ENCODE data around the gene ALPK3.

ALPK3 gene

GRCh38 chr15:84819291-84819768 lies 2.2 kb downstream of the ALPK3 start:
- Histone ChIP-seq H3K9me3 (ENCODE audit: severe bottlenecking) (no peaks in the 10 kb centered on the region), H3K27me3 (ENCODE audit: insufficient read depth, low read depth, severe bottlenecking) (no peaks in the 10 kb centered on the region), H3K27ac (no peak overlapping the region), H3K4me3 (ENCODE audit: low read depth, low read length) (no peak overlapping the region), H3K36me3 (peaks cover 28% of the 10 kb centered on the region)
- TF ChIP-seq CTCF (IDR thresholded peaks at IDR 0.05; ENCODE audit: low read depth, low read length): 0 out of 2 replicates have a peak, but pooled peaks have one; percentile 3
- no peak for DNase-seq

GRCh38 chr15:84819791-84820190 lies 2.6 kb downstream of the ALPK3 start:
- no peaks in the 10 kb centered on the region for H3K27me3 ChIP-seq (ENCODE audit: insufficient read depth, low read depth, severe bottlenecking)
- no peak overlapping the region for H3K27ac ChIP-seq
- H3K9me3 ChIP-seq (ENCODE audit: severe bottlenecking): no peaks in the 10 kb centered on the region
- no peak for DNase-seq
- H3K36me3 ChIP-seq: peaks cover 32% of the 10 kb centered on the region
- TF ChIP-seq CTCF (IDR thresholded peaks at IDR 0.05; ENCODE audit: low read depth, low read length): no peak
- H3K4me3 ChIP-seq (ENCODE audit: low read depth, low read length): no peak overlapping the region

- peaks cover 33% of the 10 kb centered on the region for H3K36me3 ChIP-seq
- H3K27ac ChIP-seq: no peak overlapping the region
- no peaks in the 10 kb centered on the region for H3K27me3 ChIP-seq (ENCODE audit: insufficient read depth, low read depth, severe bottlenecking)
- no peaks in the 10 kb centered on the region for H3K9me3 ChIP-seq (ENCODE audit: severe bottlenecking)
- no peak for DNase-seq
- H3K4me3 ChIP-seq (ENCODE audit: low read depth, low read length): no peak overlapping the region
- no peak for TF ChIP-seq CTCF (IDR thresholded peaks at IDR 0.05; ENCODE audit: low read depth, low read length)
Observed at GRCh38 chr15:84821501-84822021, 4.4 kb downstream of the ALPK3 start.

GRCh38 chr15:84822653-84823281 lies 5.6 kb downstream of the ALPK3 start:
- Histone ChIP-seq H3K36me3 (peaks cover 42% of the 10 kb centered on the region), H3K27me3 (ENCODE audit: insufficient read depth, low read depth, severe bottlenecking) (no peaks in the 10 kb centered on the region), H3K9me3 (ENCODE audit: severe bottlenecking) (no peaks in the 10 kb centered on the region), H3K27ac (peak overlapping the region; percentile 36; the same call in 1 of the 2 replicates), H3K4me3 (ENCODE audit: low read depth, low read length) (no peak overlapping the region)
- no peak for DNase-seq
- TF ChIP-seq CTCF (IDR thresholded peaks at IDR 0.05; ENCODE audit: low read depth, low read length): no peak

GRCh38 chr15:84823282-84823878 lies 6.2 kb downstream of the ALPK3 start:
- no peak overlapping the region for H3K27ac ChIP-seq
- no peaks in the 10 kb centered on the region for H3K27me3 ChIP-seq (ENCODE audit: insufficient read depth, low read depth, severe bottlenecking)
- H3K9me3 ChIP-seq (ENCODE audit: severe bottlenecking): no peaks in the 10 kb centered on the region
- DNase-seq: no peak
- peaks cover 47% of the 10 kb centered on the region for H3K36me3 ChIP-seq
- no peak overlapping the region for H3K4me3 ChIP-seq (ENCODE audit: low read depth, low read length)
- no peak for TF ChIP-seq CTCF (IDR thresholded peaks at IDR 0.05; ENCODE audit: low read depth, low read length)
